Activated T-cell treated with anti-CD3 and anti-CD28 coated beads, Interleukin-2, amount 50 U/mL, for 48 hours (primary cell): ENCODE data around the gene HOXC4.

Experiments
- DNase-seq, 2 experiments: peaks; one replicate each; pipeline ENCODE4 v3.0.0-alpha.2; 2020

The HOXC4 gene

DNA sequence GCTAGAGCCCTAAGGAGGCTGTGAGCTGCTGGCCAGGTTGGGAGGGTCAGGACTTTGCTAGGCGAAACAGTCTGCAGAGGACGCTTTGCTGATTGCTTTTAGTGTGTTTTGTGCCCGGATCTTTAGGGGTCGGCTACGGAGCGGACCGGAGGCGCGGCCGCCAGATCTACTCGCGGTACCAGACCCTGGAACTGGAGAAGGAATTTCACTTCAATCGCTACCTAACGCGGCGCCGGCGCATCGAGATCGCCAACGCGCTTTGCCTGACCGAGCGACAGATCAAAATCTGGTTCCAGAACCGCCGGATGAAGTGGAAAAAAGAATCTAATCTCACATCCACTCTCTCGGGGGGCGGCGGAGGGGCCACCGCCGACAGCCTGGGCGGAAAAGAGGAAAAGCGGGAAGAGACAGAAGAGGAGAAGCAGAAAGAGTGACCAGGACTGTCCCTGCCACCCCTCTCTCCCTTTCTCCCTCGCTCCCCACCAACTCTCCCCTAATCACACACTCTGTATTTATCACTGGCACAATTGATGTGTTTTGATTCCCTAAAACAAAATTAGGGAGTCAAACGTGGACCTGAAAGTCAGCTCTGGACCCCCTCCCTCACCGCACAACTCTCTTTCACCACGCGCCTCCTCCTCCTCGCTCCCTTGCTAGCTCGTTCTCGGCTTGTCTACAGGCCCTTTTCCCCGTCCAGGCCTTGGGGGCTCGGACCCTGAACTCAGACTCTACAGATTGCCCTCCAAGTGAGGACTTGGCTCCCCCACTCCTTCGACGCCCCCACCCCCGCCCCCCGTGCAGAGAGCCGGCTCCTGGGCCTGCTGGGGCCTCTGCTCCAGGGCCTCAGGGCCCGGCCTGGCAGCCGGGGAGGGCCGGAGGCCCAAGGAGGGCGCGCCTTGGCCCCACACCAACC, 23.9 kb upstream of the HOXC4 start:
- DNase-seq: peak in 1 of 2 experiments; percentile 24

GRCh38 chr12:54030442-54030801, 23.2 kb upstream of the HOXC4 start:
- DNase-seq: no peak

DNA sequence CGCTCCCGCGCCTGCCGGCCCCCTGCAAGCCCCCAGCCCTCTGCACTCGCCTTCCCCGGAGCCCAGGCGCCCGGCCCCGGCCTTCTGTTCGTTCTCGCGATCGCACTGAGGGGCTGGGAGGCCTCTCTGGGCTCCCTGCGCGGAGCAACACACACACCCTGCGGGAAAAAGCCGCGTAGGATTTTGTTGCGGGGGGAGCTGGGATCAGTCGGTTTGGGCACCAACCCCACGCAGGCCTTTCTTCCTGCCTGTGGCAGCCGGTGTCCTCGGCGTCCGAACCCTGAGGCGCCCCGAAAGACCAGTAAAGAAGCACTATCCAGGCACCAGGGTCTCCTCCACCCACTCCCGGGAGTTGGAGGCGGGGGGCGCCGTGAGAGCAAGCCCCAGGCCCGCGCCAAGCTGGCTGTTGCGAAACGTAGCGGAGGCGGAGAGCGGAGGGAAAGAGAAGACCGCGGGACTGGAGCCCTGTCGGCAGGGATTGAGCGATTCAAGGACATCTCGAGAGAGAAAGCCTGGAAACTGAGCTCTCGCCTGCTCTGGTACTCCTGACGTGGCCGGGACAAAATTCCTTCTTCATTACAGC, 22.7 kb upstream of the HOXC4 start:
- DNase-seq: peak in 1 of 2 experiments; percentile 19

DNA sequence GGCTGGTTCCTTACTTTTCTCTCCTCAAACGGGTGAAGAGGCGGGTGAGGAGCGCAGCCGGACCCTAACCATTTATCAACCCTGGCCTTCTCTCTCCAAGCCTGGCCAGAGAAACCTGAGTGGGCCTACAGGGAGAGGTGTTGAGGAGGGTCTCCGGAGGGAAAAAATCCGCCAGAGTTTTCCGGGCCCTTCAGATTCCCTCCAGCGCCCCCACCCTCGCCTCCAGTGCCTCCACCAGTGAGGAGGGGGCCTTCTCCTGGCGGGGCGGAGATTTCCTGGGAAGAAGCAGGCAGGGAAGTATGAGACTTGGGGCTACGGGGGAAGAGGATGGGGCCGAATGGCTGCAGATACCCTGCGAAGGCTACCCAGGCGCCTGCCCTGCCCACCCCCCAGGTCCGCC, 22.2 kb upstream of the HOXC4 start:
- no peak for DNase-seq

GRCh38 chr12:54032086-54032619, 21.5 kb upstream of the HOXC4 start:
- DNase-seq: no peak

GRCh38 chr12:54032627-54033100, 21.0 kb upstream of the HOXC4 start, which contains the start of gene HOXC5:
HOXC5 (plus strand) TSS chr12:54033050; CDS start chr12:54033123, 73 bp downstream.
- DNase-seq: peak; percentile 69 to 80

- no peak for DNase-seq
Observed at GRCh38 chr12:54033106-54033979, 20.3 kb upstream of the HOXC4 start.

DNA sequence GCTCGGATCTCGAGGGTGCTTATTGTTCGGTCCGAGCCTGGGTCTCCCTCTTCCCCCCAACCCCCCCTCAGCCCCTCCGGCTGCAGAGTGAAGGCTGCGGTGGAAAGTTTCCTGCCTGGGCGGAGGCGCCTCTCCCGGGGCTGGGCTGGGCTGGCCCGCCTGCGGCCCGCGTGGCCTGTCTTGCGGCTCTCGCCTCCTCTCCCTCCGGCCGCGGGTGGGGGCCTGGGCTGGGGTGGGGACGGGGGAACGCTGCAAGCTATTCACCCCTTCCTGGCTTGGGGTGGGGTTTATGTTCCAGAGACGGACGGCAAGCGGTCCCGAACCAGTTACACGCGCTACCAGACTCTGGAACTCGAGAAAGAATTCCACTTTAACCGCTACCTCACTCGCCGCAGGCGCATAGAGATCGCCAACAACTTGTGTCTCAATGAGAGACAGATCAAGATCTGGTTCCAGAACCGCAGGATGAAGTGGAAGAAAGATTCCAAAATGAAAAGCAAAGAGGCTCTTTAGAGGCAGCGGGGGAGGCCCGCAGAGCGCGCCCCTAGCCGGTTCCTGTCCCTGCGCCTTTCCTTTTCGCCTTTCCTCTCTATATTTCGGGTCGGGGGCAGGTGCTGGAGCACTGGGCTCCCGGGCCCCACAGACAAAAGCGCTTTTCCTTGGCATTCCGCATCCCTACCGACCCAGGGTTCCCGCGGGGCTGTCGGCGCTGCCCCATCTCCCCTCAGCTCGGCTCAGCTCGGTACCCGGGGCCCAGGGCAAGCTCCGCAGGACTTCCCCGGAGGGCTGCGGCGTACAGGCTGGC, 19.5 kb upstream of the HOXC4 start:
- DNase-seq: no peak

GRCh38 chr12:54034785-54035310, 18.8 kb upstream of the HOXC4 start:
- no peak for DNase-seq

- no peak for DNase-seq
Observed at GRCh38 chr12:54035568-54036264, 17.9 kb upstream of the HOXC4 start.

DNA sequence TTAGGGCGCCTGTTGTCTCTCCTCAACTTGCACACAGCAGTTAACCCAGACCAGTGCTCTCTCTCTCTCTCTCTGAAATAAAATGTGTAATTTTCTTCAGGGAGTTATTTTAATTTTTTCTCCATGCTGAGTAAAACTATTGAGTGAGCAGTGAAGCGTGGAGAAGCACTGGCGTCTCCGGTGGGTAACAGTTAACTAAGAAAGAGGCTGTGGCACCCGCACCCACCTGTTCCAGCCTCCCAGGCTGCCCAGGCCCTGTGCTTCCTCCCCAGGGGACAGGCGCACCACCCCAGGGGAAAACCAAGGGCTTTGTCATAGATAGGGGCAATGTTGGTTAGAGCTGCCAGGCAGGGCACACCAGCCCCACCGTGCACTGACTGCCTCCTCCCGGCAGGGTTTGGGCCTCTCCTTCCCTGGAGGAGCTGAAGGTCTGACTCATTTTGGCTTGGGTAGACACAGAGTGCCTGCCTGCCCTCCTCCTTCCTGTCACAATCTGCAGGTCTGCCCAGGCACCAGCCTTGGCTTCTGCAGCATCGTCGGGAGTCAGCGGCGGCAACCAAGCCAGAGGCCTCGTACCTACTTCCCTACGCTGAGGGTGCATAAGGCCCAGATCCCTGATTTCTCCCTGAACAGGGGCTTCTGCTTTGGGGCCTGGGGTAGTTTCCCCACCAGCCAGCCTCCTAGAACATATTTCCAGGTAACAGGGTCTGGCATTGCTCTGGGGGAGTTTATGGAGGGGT, 16.8 kb upstream of the HOXC4 start:
- DNase-seq: no peak

DNA sequence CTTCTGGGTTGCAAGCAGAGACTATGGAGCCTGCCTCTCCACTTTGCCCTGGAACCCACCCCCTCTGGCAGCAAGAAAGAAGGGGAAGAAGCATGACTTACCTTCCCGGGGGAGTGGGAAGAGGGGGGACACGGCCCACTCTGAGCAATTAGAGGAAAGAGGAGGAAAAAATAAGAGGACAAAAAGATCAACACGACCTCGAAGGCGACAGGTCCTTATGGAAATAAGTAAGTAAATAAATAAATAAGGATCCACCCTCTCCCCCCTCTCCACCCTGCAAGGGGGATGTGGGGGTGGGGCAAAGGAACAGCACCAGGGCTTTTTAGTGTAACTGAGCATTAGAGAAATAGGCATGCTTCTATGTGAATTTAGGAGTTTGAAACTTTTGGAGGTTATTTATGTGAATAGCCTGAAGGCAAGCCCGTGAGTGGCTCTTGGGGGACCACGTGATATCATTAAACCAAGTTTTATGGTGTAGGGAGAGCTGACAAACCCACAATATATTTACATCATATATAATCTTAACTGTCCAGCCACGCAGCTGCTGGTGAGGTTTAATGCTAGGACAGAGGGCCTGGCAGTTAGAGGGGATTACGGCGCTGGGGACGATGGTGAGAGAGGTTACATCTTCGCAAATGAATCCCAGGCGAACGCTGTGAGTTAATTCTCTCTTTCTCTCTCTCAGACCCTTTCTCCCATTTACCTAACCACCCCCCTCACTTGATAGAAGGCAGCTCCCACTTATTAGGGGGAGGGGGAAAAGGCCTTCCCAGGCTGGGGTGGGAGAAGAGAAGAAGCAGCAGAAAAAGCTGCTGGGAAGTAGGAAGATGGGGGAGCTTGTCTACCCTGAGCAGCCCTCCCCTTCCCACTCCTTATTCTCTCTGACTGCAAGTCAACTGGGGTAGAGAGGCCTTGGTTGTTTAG, 16.0 kb upstream of the HOXC4 start:
- DNase-seq: no peak

DNA sequence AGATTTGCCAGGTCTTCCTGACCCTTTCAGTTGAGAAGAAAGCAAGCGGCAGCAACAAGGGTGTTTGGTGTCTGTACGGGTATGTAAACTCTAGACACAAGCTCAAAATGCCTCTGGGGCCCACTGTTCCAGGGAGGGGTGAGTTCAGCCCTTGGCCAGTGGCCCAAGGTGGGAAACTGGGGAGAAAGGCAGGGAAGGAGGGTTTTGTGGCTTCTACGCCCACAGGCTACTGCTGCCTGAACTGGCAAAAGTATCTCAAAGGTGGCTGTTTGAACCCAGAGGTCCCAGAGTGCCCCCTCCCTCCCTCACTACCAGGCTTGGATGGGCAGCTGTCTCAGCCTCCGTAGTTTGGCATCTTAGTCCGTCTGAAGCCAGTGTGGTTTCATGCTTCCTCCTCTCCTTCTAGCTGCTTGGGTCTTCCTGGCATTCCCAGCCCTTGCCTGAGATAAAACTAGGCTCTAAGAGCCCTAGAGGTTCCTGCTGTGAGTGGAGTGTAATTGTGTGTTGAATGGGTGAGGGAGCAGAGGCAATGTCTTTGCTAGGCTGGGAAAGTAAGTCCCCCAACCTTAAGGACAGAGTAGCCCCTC, 15.3 kb upstream of the HOXC4 start:
- DNase-seq: no peak

DNA sequence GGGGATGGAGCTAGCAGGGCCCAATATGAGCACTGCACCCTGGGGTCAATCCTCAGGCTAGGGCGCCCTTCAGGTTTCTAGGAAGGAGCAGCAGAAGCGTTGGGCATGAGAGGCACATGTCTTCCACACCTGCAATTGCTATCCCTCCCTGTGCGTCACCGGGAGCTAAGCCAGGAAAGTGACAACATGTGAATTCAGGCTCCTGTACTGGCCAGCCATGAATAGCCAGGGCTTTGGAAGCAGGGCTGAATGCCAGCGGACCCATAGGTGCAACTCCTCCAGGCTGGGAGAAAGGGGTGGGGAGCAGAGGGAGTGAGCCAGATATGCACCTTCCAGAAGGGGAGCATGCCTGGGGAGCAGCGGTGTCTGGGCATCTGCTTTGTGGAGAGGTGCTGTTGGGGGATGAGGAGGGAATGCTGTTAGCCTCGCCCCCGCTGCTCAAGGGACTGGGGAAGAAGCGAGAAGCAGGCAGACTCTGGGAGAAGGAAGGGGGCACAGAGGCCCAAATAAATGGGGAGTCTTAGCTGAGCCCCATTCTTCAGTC, 14.7 kb upstream of the HOXC4 start:
- no peak for DNase-seq

- no peak for DNase-seq
Observed at GRCh38 chr12:54039417-54040147, 14.1 kb upstream of the HOXC4 start.

- DNase-seq: no peak
Observed at GRCh38 chr12:54040148-54040494, 13.5 kb upstream of the HOXC4 start.

- DNase-seq: no peak
Observed at GRCh38 chr12:54040648-54041047, 13.0 kb upstream of the HOXC4 start.
